H9 (cell line): Measurements from ENCODE around the gene CBY1. TPM values are rescaled to one million over a fixed set of nuclear protein-coding genes. Genes with fewer than 3 reads are reported as not detected.

Experiments
- DNase-seq: peaks from one replicate; pipeline ENCODE4 v3.0.0-alpha.2; 2017
- H2AFZ ChIP-seq: one replicate; pipeline ENCODE4 v1.6.1; 2013; ENCODE audit warnings: mild to moderate bottlenecking, low read length, control low read depth, moderate library complexity
- H2AK5ac ChIP-seq: 2 replicates; pipeline ENCODE4 v1.6.1; 2013; ENCODE audit warnings: low read length, control low read depth, mixed read lengths; ENCODE audit not compliant: insufficient read length
- H2BK120ac ChIP-seq: one replicate; pipeline ENCODE4 v1.6.1; 2013; ENCODE audit warnings: low read depth, mild to moderate bottlenecking, low read length, control low read depth, inconsistent platforms; ENCODE audit not compliant: poor library complexity, severe bottlenecking
- H2BK12ac ChIP-seq: 2 replicates; pipeline ENCODE4 v1.6.1; 2013; ENCODE audit warnings: low read length, control low read depth, mixed read lengths, low read depth; ENCODE audit not compliant: insufficient read length
- H2BK15ac ChIP-seq: 2 replicates; pipeline ENCODE4 v1.6.1; 2013; ENCODE audit warnings: low read depth, low read length, control low read depth
- H2BK20ac ChIP-seq: one replicate; pipeline ENCODE4 v1.6.1; 2013; ENCODE audit warnings: low read depth, mild to moderate bottlenecking, low read length, control low read depth, inconsistent platforms; ENCODE audit not compliant: poor library complexity, severe bottlenecking
- H2BK5ac ChIP-seq: 2 replicates; pipeline ENCODE4 v1.6.1; 2013; ENCODE audit warnings: low read length, control low read depth, mixed read lengths; ENCODE audit not compliant: insufficient read length
- H3K14ac ChIP-seq: 2 replicates; pipeline ENCODE4 v1.6.1; 2013; ENCODE audit warnings: low read length, control low read depth; ENCODE audit not compliant: insufficient read depth
- H3K18ac ChIP-seq: 2 replicates; pipeline ENCODE4 v1.6.1; 2013; ENCODE audit warnings: low read depth, mild to moderate bottlenecking, mixed read lengths, low read length, control low read depth; ENCODE audit not compliant: insufficient read length
- H3K23ac ChIP-seq: 2 replicates; pipeline ENCODE4 v1.6.1; 2013; ENCODE audit warnings: low read length, control low read depth, mixed read lengths, low read depth; ENCODE audit not compliant: insufficient read length
- H3K23me2 ChIP-seq: 2 replicates; pipeline ENCODE4 v1.6.1; 2013; ENCODE audit warnings: low read depth, mild to moderate bottlenecking, mixed read lengths, low read length, control low read depth; ENCODE audit not compliant: insufficient read length, poor library complexity, severe bottlenecking
- H3K27ac ChIP-seq: 2 replicates; pipeline ENCODE4 v1.5.1; 2013; ENCODE audit warnings: low read length, control low read depth, mixed read lengths, low read depth; ENCODE audit not compliant: insufficient read length
- H3K27me3 ChIP-seq: 2 replicates; pipeline ENCODE4 v1.6.1; 2013; ENCODE audit warnings: low read length, control low read depth, inconsistent platforms; ENCODE audit not compliant: insufficient read depth
- H3K4ac ChIP-seq: 2 replicates; pipeline ENCODE4 v1.6.1; 2013; ENCODE audit warnings: low read depth, mild to moderate bottlenecking, control low read depth, inconsistent platforms, low read length, moderate library complexity
- H3K4me1 ChIP-seq: 2 replicates; pipeline ENCODE4 v1.6.1; 2013; ENCODE audit warnings: low read length, control low read depth, inconsistent platforms; ENCODE audit not compliant: insufficient read depth
- H3K4me2 ChIP-seq: 2 replicates; pipeline ENCODE4 v1.6.1; 2013; ENCODE audit warnings: low read length, control low read depth, mixed read lengths; ENCODE audit not compliant: insufficient read length, insufficient read depth
- H3K56ac ChIP-seq: 2 replicates; pipeline ENCODE4 v1.6.1; 2013; ENCODE audit warnings: low read depth, mild to moderate bottlenecking, mixed read lengths, low read length, control low read depth; ENCODE audit not compliant: insufficient read length
- H3K79me1 ChIP-seq: 2 replicates; pipeline ENCODE4 v1.6.1; 2013; ENCODE audit warnings: low read depth, mild to moderate bottlenecking, moderate library complexity, low read length, control low read depth, inconsistent platforms; ENCODE audit not compliant: insufficient read depth, poor library complexity, severe bottlenecking
- H3K79me2 ChIP-seq: 2 replicates; pipeline ENCODE4 v1.6.1; 2013; ENCODE audit warnings: low read length, control low read depth, inconsistent platforms; ENCODE audit not compliant: insufficient read depth
- H3K9ac ChIP-seq: 2 replicates; pipeline ENCODE4 v1.6.1; 2013; ENCODE audit warnings: low read length, control low read depth, mixed read lengths; ENCODE audit not compliant: insufficient read length; ENCODE audit errors: extremely low read depth
- H3K9me3 ChIP-seq: one replicate; pipeline ENCODE4 v1.6.1; 2013; ENCODE audit warnings: low read depth, low read length, inconsistent platforms; ENCODE audit not compliant: control insufficient read depth
- H3T11ph ChIP-seq: one replicate; pipeline ENCODE4 v1.6.1; 2013; ENCODE audit warnings: mild to moderate bottlenecking, low read length, control low read depth, inconsistent platforms
- H4K20me1 ChIP-seq: one replicate; pipeline ENCODE4 v1.6.1; 2013; ENCODE audit not compliant: control insufficient read depth, insufficient read length, insufficient read depth
- H4K5ac ChIP-seq: 2 replicates; pipeline ENCODE4 v1.6.1; 2013; ENCODE audit warnings: low read depth, mild to moderate bottlenecking, mixed read lengths, low read length, control low read depth; ENCODE audit not compliant: insufficient read length
- H4K8ac ChIP-seq: replicated peaks from 2 replicates; pipeline ENCODE4 v1.6.1; 2013; ENCODE audit warnings: low read length, control low read depth, mixed read lengths, low read depth; ENCODE audit not compliant: insufficient read length
- H4K91ac ChIP-seq: 2 replicates; pipeline ENCODE4 v1.6.1; 2013; ENCODE audit warnings: low read depth, mild to moderate bottlenecking, moderate library complexity, mixed read lengths, low read length, control low read depth; ENCODE audit not compliant: insufficient read length
- H3K27ac Mint-ChIP-seq, 3 experiments: 2 replicates in 2 of 3; 3 replicates in 1 of 3; pipeline ENCODE4 v1.8.0; 2020 to 2021; ENCODE audit warnings: mixed read lengths in 3 of 3, mild to moderate bottlenecking in 1 of 3, moderate library complexity in 1 of 3
- H3K27me3 Mint-ChIP-seq: 2 replicates; pipeline ENCODE4 v1.8.0; 2021; ENCODE audit warnings: low read depth, mild to moderate bottlenecking, moderate library complexity, mixed read lengths
- H3K36me3 Mint-ChIP-seq, 3 experiments: 2 replicates in 2 of 3; 3 replicates in 1 of 3; pipeline ENCODE4 v1.8.0; 2020 to 2021; ENCODE audit warnings: low read depth in 3 of 3, mixed read lengths in 3 of 3; ENCODE audit not compliant: insufficient read depth in 1 of 3
- H3K4me1 Mint-ChIP-seq, 2 experiments: 2 replicates each; pipeline ENCODE4 v1.8.0; 2020; ENCODE audit warnings: mixed read lengths in 2 of 2
- H3K4me3 Mint-ChIP-seq, 2 experiments: 2 replicates in 1 of 2; 3 replicates in 1 of 2; pipeline ENCODE4 v1.8.0; 2020 to 2021; ENCODE audit warnings: mild to moderate bottlenecking in 2 of 2, mixed read lengths in 2 of 2, moderate library complexity in 1 of 2
- H3K9me3 Mint-ChIP-seq, 2 experiments: 2 replicates in 1 of 2; 3 replicates in 1 of 2; pipeline ENCODE4 v1.8.0; 2020; ENCODE audit warnings: mild to moderate bottlenecking in 2 of 2, mixed read lengths in 2 of 2, moderate library complexity in 1 of 2
- CTCF ChIP-seq: fragments of 200-600 bp; sonication (generic); conservative IDR thresholded peaks from 3 replicates; pipeline ENCODE4 v1.8.0; 2021; ENCODE audit warnings: antibody characterized with exemption, mild to moderate bottlenecking
- WGBS: extraction: QIAGEN DNeasy Blood & Tissue Kit; methylation state at CpG from one replicate; pipeline ENCODE4 v1.1.7; 2013; ENCODE audit warnings: missing lambda C conversion rate, low lambda C conversion rate, mixed read lengths; ENCODE audit not compliant: insufficient read length; ENCODE audit errors: extremely low coverage; 5-methylcytosine and 5-hydroxymethylcytosine counted together
- total RNA-seq: library from RNA; stranded (reverse); gene quantifications from 2 replicates; pipeline ENCODE4 v1.2.1, GENCODE V29; 2021

The CBY1 gene
- total RNA-seq, 1 experiment from 2014 or later, result 26.6 TPM

DNA sequence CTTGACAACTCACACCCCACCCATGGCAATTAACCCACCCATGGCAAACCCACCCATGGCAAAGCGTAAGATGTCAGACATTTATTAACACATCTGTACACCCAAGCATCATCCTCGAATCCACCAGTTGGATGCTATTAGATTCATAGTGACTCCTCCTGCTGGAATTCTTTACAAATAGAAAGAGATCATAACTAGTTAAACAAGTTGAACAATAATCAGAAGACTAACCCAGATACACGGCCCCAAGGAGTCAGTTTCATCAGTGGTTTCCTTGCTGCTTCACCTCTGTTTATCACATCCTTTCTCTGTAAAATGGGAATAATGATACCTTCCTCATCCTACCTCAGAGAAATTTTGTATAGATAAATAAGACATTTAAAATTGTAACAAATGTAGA, 54.4 kb downstream of the CBY1 start:
- H3K4me1 ChIP-seq, result peaks cover 14% of the 10 kb centered on the region
- H4K91ac ChIP-seq, result no peak overlapping the region
- H3K79me2 ChIP-seq, result peaks cover 46% of the 10 kb centered on the region; the same call in 1 of the 2 replicates
- DNase-seq, result no peak
- H3K79me1 ChIP-seq, result peaks cover 10% of the 10 kb centered on the region
- no peaks in the 10 kb centered on the region for H4K20me1 ChIP-seq
- no peak overlapping the region for H2BK120ac ChIP-seq
- no CpG with 5 or more reads among the region's 3 CpGs for WGBS
- H3K4me2 ChIP-seq, result no peak overlapping the region
- Mint-ChIP-seq H3K27me3 (no peaks in the 10 kb centered on the region), H3K27ac (no peak overlapping the region), H3K36me3 (peaks cover 7 to 42% (median 36%) of the 10 kb centered on the region in 3 experiments; a peak in 6 of 7 replicates), H3K4me3 (no peak overlapping the region), H3K9me3 (no peaks in the 10 kb centered on the region), H3K4me1 (peaks cover 48 to 59% of the 10 kb centered on the region in 2 experiments)
- H3K27ac ChIP-seq, result no peak overlapping the region
- H3K56ac ChIP-seq, result no peak overlapping the region
- no peak overlapping the region for H2AFZ ChIP-seq
- no peak overlapping the region for H3K14ac ChIP-seq
- H3K18ac ChIP-seq, result no peak overlapping the region
- H3K4ac ChIP-seq, result no peak overlapping the region
- H2BK15ac ChIP-seq, result no peak overlapping the region
- no peak overlapping the region for H4K8ac ChIP-seq
- no peak overlapping the region for H3K9ac ChIP-seq
- H3K27me3 ChIP-seq, result no peaks in the 10 kb centered on the region
- no peak overlapping the region for H3T11ph ChIP-seq
- no peak overlapping the region for H2BK20ac ChIP-seq
- H3K23ac ChIP-seq, result no peak overlapping the region
- no peak overlapping the region for H2BK12ac ChIP-seq
- peaks cover 6% of the 10 kb centered on the region for H3K23me2 ChIP-seq
- no peak overlapping the region for H4K5ac ChIP-seq
- no peaks in the 10 kb centered on the region for H3K9me3 ChIP-seq
- H2BK5ac ChIP-seq, result no peak overlapping the region
- no peak overlapping the region for H2AK5ac ChIP-seq
- TF ChIP-seq CTCF, result no peak
